CD4-positive, CD25-positive, alpha-beta regulatory T cell (primary cell): ENCODE results near the gene DNAJB11. TPM values are rescaled to one million over a fixed set of nuclear protein-coding genes. Genes with fewer than 3 reads are reported as not detected.

Source experiments
- ATAC-seq, 2 donors: fragments of 150-1000 bp; cut with Tn5 transposase; one replicate each; pipeline ENCODE4 v1.10.0; 2021; ENCODE audit warnings: low read depth in 2 of 2, moderate number of reproducible peaks in 2 of 2, moderate library complexity in 1 of 2
- DNase-seq, 3 donors: peaks; one replicate each; pipeline versions ENCODE4 v3.0.0 to v3.0.0-alpha.2; 2012 to 2022; ENCODE audit warnings: mixed read lengths in 1 of 3
- H3K27ac ChIP-seq: one replicate; pipeline ENCODE4 v1.7.0; 2013; ENCODE audit warnings: mild to moderate bottlenecking, low read length; ENCODE audit not compliant: insufficient read depth, poor library complexity, severe bottlenecking
- H3K27me3 ChIP-seq: one replicate; pipeline ENCODE4 v1.7.0; 2013; ENCODE audit warnings: low read length; ENCODE audit not compliant: control insufficient read depth, insufficient read depth
- H3K36me3 ChIP-seq: one replicate; pipeline ENCODE4 v1.7.0; 2013; ENCODE audit warnings: mild to moderate bottlenecking, low read length, moderate library complexity; ENCODE audit not compliant: control insufficient read depth, insufficient read depth
- H3K4me1 ChIP-seq: 2 replicates; pipeline ENCODE4 v1.7.0; 2013; ENCODE audit warnings: mild to moderate bottlenecking, low read length; ENCODE audit not compliant: insufficient read depth, control insufficient read depth, poor library complexity, severe bottlenecking
- H3K4me3 ChIP-seq: one replicate; pipeline ENCODE4 v1.7.0; 2013; ENCODE audit warnings: low read depth, mild to moderate bottlenecking, low read length, moderate library complexity
- H3K9me3 ChIP-seq, 2 experiments: 1 replicate in 1 of 2; 2 replicates in 1 of 2; pipeline ENCODE4 v1.7.0; 2013; ENCODE audit warnings: low read length in 2 of 2, mild to moderate bottlenecking in 1 of 2, moderate library complexity in 1 of 2; ENCODE audit not compliant: control insufficient read depth in 2 of 2
- H3K27ac Mint-ChIP-seq, 3 donors: one replicate each; pipeline ENCODE4 v1.8.0; 2020 to 2022; ENCODE audit warnings: mild to moderate bottlenecking in 3 of 3, mixed read lengths in 3 of 3, moderate library complexity in 2 of 3
- H3K27me3 Mint-ChIP-seq: one replicate; pipeline ENCODE4 v1.8.0; 2022; ENCODE audit warnings: mild to moderate bottlenecking, mixed read lengths
- H3K36me3 Mint-ChIP-seq: one replicate; pipeline ENCODE4 v1.8.0; 2020; ENCODE audit warnings: mixed read lengths
- H3K4me1 Mint-ChIP-seq, 4 donors: one replicate each; pipeline ENCODE4 v1.8.0; 2020 to 2022; ENCODE audit warnings: mixed read lengths in 4 of 4, mild to moderate bottlenecking in 1 of 4
- H3K4me3 Mint-ChIP-seq, 4 donors: one replicate each; pipeline ENCODE4 v1.8.0; 2020 to 2022; ENCODE audit warnings: mild to moderate bottlenecking in 4 of 4, mixed read lengths in 4 of 4, moderate library complexity in 3 of 4
- H3K9me3 Mint-ChIP-seq, 7 donors: one replicate each; pipeline ENCODE4 v1.8.0; 2020 to 2022; ENCODE audit warnings: mixed read lengths in 7 of 7, mild to moderate bottlenecking in 3 of 7, moderate library complexity in 2 of 7
- polyA plus RNA-seq, 4 donors: library from polyadenylated mRNA; unstranded; fragments of 300-500 nt; fragmentation: Illumina TruSeq; gene quantifications; one replicate each; pipeline ENCODE4 v1.2.3, GENCODE V29; 2021
- total RNA-seq: library from RNA; stranded (reverse); gene quantifications from one replicate; pipeline ENCODE4 v1.2.3, GENCODE V29; 2022

Gene DNAJB11
- total and polyA plus RNA-seq, 5 donors from 2014 or later = 26.4 to 91.9 (median 36.4) TPM

- Mint-ChIP-seq H3K4me1 (peaks cover 10 to 19% (median 14%) of the 10 kb centered on the region in 4 donors), H3K4me3 (no peak overlapping the region), H3K27ac (peak overlapping the region; percentile 77 to 90 (median 86)), H3K36me3 (peaks cover 4% of the 10 kb centered on the region), H3K9me3 (no peaks in the 10 kb centered on the region), H3K27me3 (no peaks in the 10 kb centered on the region)
- Histone ChIP-seq H3K27ac (peak overlapping the region; percentile 51), H3K27me3 (no peaks in the 10 kb centered on the region), H3K36me3 (peaks cover 4% of the 10 kb centered on the region), H3K4me3 (no peak overlapping the region), H3K4me1 (peaks cover 13% of the 10 kb centered on the region), H3K9me3 (no peaks in the 10 kb centered on the region)
- no peak for DNase-seq
- ATAC-seq = no peak
These were observed 20.2 kb downstream of the DNAJB11 start for GRCh38 chr3:186590580-186591295.

GRCh38 chr3:186592682-186593081 is 22.2 kb downstream of the DNAJB11 start:
- H3K4me3 Mint-ChIP-seq = no peak overlapping the region
- H3K4me1 Mint-ChIP-seq = peaks cover 10 to 19% (median 14%) of the 10 kb centered on the region in 4 donors

GRCh38 chr3:186593862-186594261 is 23.3 kb downstream of the DNAJB11 start:
- H3K4me3 Mint-ChIP-seq = no peak overlapping the region

More at GRCh38 chr3:186592682-186593081, 22.2 kb downstream of the DNAJB11 start:
- no peak overlapping the region for H3K27ac Mint-ChIP-seq
- H3K4me1 ChIP-seq = peaks cover 13% of the 10 kb centered on the region
- H3K36me3 Mint-ChIP-seq = no peaks in the 10 kb centered on the region
- no peaks in the 10 kb centered on the region for H3K9me3 ChIP-seq
- no peaks in the 10 kb centered on the region for H3K36me3 ChIP-seq
- ATAC-seq (no peak), DNase-seq (no peak)
- no peak overlapping the region for H3K27ac ChIP-seq
- no peaks in the 10 kb centered on the region for H3K27me3 ChIP-seq
- H3K9me3 Mint-ChIP-seq = no peaks in the 10 kb centered on the region
- peaks cover 6% of the 10 kb centered on the region for H3K27me3 Mint-ChIP-seq
- H3K4me3 ChIP-seq = no peak overlapping the region

GRCh38 chr3:186594591-186595113 is 24.1 kb downstream of the DNAJB11 start:
- DNase-seq (no peak), ATAC-seq (no peak)
- H3K27me3 Mint-ChIP-seq = peaks cover 6% of the 10 kb centered on the region
- H3K4me1 ChIP-seq = peaks cover 10% of the 10 kb centered on the region
- H3K9me3 Mint-ChIP-seq = no peaks in the 10 kb centered on the region
- H3K27ac ChIP-seq = no peak overlapping the region
- no peaks in the 10 kb centered on the region for H3K36me3 ChIP-seq
- H3K27me3 ChIP-seq = no peaks in the 10 kb centered on the region
- peaks cover 7 to 12% (median 10%) of the 10 kb centered on the region in 4 donors for H3K4me1 Mint-ChIP-seq
- H3K27ac Mint-ChIP-seq = no peak overlapping the region
- H3K4me3 Mint-ChIP-seq = no peak overlapping the region
- no peak overlapping the region for H3K4me3 ChIP-seq
- no peaks in the 10 kb centered on the region for H3K36me3 Mint-ChIP-seq
- H3K9me3 ChIP-seq = no peaks in the 10 kb centered on the region

More at GRCh38 chr3:186593862-186594261, 23.3 kb downstream of the DNAJB11 start:
- no peaks in the 10 kb centered on the region for H3K36me3 ChIP-seq
- no peak overlapping the region for H3K27ac ChIP-seq
- H3K4me1 ChIP-seq = peaks cover 13% of the 10 kb centered on the region
- Mint-ChIP-seq H3K36me3 (no peaks in the 10 kb centered on the region), H3K27ac (no peak overlapping the region), H3K9me3 (no peaks in the 10 kb centered on the region), H3K27me3 (peaks cover 6% of the 10 kb centered on the region), H3K4me1 (peaks cover 9 to 16% (median 12%) of the 10 kb centered on the region in 4 donors)
- DNase-seq (no peak), ATAC-seq (no peak)
- no peaks in the 10 kb centered on the region for H3K9me3 ChIP-seq
- H3K4me3 ChIP-seq = no peak overlapping the region
- H3K27me3 ChIP-seq = no peaks in the 10 kb centered on the region

- Histone ChIP-seq H3K4me3 (no peak overlapping the region), H3K9me3 (no peaks in the 10 kb centered on the region), H3K27me3 (no peaks in the 10 kb centered on the region), H3K4me1 (no peaks in the 10 kb centered on the region), H3K36me3 (no peaks in the 10 kb centered on the region), H3K27ac (no peak overlapping the region)
- Mint-ChIP-seq H3K27ac (no peak overlapping the region), H3K4me1 (no peaks in the 10 kb centered on the region), H3K4me3 (no peak overlapping the region), H3K27me3 (peaks cover 6% of the 10 kb centered on the region), H3K9me3 (no peaks in the 10 kb centered on the region), H3K36me3 (no peaks in the 10 kb centered on the region)
- no peak for ATAC-seq
- no peak for DNase-seq
These were observed 26.2 kb downstream of the DNAJB11 start for GRCh38 chr3:186596568-186597287.

GRCh38 chr3:186598108-186598784 is 27.7 kb downstream of the DNAJB11 start:
- ATAC-seq (no peak), DNase-seq (no peak)
- H3K27ac ChIP-seq = no peak overlapping the region
- Mint-ChIP-seq H3K4me3 (no peak overlapping the region), H3K27ac (no peak overlapping the region), H3K9me3 (peaks cover 0 to 2% (median 0%) of the 10 kb centered on the region in 7 donors), H3K27me3 (peaks cover 6% of the 10 kb centered on the region), H3K36me3 (no peaks in the 10 kb centered on the region), H3K4me1 (no peaks in the 10 kb centered on the region)
- H3K27me3 ChIP-seq = no peaks in the 10 kb centered on the region
- H3K4me1 ChIP-seq = no peaks in the 10 kb centered on the region
- H3K36me3 ChIP-seq = no peaks in the 10 kb centered on the region
- H3K9me3 ChIP-seq = no peaks in the 10 kb centered on the region
- no peak overlapping the region for H3K4me3 ChIP-seq

- Mint-ChIP-seq H3K9me3 (peaks cover 0 to 2% (median 0%) of the 10 kb centered on the region in 7 donors), H3K4me3 (no peak overlapping the region), H3K36me3 (no peaks in the 10 kb centered on the region), H3K27ac (no peak overlapping the region), H3K27me3 (peaks cover 6% of the 10 kb centered on the region), H3K4me1 (no peaks in the 10 kb centered on the region)
- Histone ChIP-seq H3K27me3 (no peaks in the 10 kb centered on the region), H3K36me3 (no peaks in the 10 kb centered on the region), H3K4me1 (no peaks in the 10 kb centered on the region), H3K9me3 (no peaks in the 10 kb centered on the region), H3K4me3 (no peak overlapping the region), H3K27ac (no peak overlapping the region)
- DNase-seq = no peak
- ATAC-seq = no peak
These were observed 28.2 kb downstream of the DNAJB11 start for GRCh38 chr3:186598794-186599141.
